Measurements from ENCODE around the gene ATP8B4. TPM values are rescaled to one million over a fixed set of nuclear protein-coding genes. Genes with fewer than 3 reads are reported as not detected.

The ATP8B4 gene
- total RNA-seq, 1 experiment from 2014 or later, result not detected

DNA sequence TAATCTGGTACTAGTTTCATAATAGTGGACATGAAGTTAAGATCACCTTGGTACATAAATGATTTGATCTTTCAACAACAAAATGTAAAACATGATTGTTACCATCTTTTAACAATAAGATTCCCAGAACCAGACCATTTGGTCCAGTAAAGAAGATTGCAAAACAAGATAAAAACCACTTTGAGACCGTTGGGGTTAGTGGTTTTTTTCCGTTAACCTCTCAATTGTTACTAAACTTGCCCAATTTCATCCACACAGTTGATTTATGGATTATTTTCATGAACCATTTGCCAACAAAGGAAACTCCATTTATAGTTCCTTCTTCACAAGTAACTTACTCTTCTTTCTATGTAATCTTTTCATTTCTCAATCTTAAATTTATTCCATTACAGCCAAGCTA, 53.8 kb downstream of the ATP8B4 start:
- no TSS peak for BruUV-seq (replicated peaks)
- Histone ChIP-seq H3K27me3 (ENCODE audit: control insufficient read depth, insufficient read depth, low read length) (no peaks in the 10 kb centered on the region), H3K36me3 (ENCODE audit: control insufficient read depth, insufficient read depth, low read length) (no peaks in the 10 kb centered on the region), H3K27ac (ENCODE audit: low read length) (no peak overlapping the region), H3K4me3 (ENCODE audit: low read depth in 2 of 2, low read length in 2 of 2) (no peak overlapping the region), H3K9me3 (ENCODE audit: control insufficient read depth, insufficient read depth, low read depth, low read length) (no peaks in the 10 kb centered on the region), H3K4me1 (ENCODE audit: control insufficient read depth, insufficient read depth, low read length) (no peaks in the 10 kb centered on the region)
- in situ Hi-C loops (cut with HindIII; ENCODE audit: low pct_unique_long_range_greater_than_20kb, low sequenced_read_pairs), result no loop called here
- TF ChIP-seq, protein P1, sequence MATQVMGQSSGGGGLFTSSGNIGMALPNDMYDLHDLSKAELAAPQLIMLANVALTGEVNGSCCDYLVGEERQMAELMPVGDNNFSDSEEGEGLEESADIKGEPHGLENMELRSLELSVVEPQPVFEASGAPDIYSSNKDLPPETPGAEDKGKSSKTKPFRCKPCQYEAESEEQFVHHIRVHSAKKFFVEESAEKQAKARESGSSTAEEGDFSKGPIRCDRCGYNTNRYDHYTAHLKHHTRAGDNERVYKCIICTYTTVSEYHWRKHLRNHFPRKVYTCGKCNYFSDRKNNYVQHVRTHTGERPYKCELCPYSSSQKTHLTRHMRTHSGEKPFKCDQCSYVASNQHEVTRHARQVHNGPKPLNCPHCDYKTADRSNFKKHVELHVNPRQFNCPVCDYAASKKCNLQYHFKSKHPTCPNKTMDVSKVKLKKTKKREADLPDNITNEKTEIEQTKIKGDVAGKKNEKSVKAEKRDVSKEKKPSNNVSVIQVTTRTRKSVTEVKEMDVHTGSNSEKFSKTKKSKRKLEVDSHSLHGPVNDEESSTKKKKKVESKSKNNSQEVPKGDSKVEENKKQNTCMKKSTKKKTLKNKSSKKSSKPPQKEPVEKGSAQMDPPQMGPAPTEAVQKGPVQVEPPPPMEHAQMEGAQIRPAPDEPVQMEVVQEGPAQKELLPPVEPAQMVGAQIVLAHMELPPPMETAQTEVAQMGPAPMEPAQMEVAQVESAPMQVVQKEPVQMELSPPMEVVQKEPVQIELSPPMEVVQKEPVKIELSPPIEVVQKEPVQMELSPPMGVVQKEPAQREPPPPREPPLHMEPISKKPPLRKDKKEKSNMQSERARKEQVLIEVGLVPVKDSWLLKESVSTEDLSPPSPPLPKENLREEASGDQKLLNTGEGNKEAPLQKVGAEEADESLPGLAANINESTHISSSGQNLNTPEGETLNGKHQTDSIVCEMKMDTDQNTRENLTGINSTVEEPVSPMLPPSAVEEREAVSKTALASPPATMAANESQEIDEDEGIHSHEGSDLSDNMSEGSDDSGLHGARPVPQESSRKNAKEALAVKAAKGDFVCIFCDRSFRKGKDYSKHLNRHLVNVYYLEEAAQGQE (IDR thresholded peaks at IDR 0.05; ENCODE audit: insufficient read depth in 1 of 2, low read depth in 2 of 2, low read length in 1 of 2), result no peak
- TF ChIP-seq TCF7L2 (IDR thresholded peaks at IDR 0.05; ENCODE audit: low read depth, low read length) (no peak), SIN3A (IDR thresholded peaks at IDR 0.05; ENCODE audit: borderline replicate concordance, insufficient read depth, low read depth, low read length) (no peak), POLR2AphosphoS5 (IDR thresholded peaks at IDR 0.05; ENCODE audit: low read depth, low read length) (no peak)
- TF ChIP-seq, protein P2, sequence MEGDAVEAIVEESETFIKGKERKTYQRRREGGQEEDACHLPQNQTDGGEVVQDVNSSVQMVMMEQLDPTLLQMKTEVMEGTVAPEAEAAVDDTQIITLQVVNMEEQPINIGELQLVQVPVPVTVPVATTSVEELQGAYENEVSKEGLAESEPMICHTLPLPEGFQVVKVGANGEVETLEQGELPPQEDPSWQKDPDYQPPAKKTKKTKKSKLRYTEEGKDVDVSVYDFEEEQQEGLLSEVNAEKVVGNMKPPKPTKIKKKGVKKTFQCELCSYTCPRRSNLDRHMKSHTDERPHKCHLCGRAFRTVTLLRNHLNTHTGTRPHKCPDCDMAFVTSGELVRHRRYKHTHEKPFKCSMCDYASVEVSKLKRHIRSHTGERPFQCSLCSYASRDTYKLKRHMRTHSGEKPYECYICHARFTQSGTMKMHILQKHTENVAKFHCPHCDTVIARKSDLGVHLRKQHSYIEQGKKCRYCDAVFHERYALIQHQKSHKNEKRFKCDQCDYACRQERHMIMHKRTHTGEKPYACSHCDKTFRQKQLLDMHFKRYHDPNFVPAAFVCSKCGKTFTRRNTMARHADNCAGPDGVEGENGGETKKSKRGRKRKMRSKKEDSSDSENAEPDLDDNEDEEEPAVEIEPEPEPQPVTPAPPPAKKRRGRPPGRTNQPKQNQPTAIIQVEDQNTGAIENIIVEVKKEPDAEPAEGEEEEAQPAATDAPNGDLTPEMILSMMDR (IDR thresholded peaks at IDR 0.05), result no peak
- intact Hi-C loops (cut with micrococcal nuclease; ENCODE audit: unreplicated experiment), result no loop called here
- POLR2A ChIA-PET, result no interaction called here
- DNase-seq (ENCODE audit: low read depth, low spot score) (no peak), ATAC-seq (no peak)
- CTCF ChIA-PET, result no interaction called here

DNA sequence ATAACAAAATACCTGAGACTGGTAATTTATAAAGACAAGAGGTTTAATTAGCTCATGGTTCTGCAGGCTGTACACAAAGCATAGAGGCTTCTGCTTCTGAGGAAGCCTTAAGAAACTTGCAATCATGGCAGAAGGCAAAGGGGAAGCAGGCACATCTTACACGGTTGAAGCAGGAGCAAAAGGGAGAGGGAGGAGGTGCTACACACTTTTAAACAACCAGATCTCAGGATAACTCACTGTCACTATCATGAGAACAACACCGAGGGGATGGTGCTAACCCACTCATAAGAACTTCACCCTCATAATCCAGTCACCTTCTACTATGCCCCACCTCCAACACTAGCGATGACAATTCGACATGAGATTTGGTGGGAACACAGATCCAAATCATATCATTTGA, 54.4 kb downstream of the ATP8B4 start:
- no peaks in the 10 kb centered on the region for H3K4me1 ChIP-seq (ENCODE audit: control insufficient read depth, insufficient read depth, low read length)
- in situ Hi-C loops (cut with HindIII; ENCODE audit: low pct_unique_long_range_greater_than_20kb, low sequenced_read_pairs) (no loop called here), intact Hi-C loops (cut with micrococcal nuclease; ENCODE audit: unreplicated experiment) (no loop called here)
- ChIA-PET POLR2A (no interaction called here), CTCF (no interaction called here)
- DNase-seq (ENCODE audit: low read depth, low spot score), result no peak
- no peak overlapping the region for H3K27ac ChIP-seq (ENCODE audit: low read length)
- no peak overlapping the region for H3K4me3 ChIP-seq (ENCODE audit: low read depth in 2 of 2, low read length in 2 of 2)
- no peaks in the 10 kb centered on the region for H3K36me3 ChIP-seq (ENCODE audit: control insufficient read depth, insufficient read depth, low read length)
- H3K9me3 ChIP-seq (ENCODE audit: control insufficient read depth, insufficient read depth, low read depth, low read length), result no peaks in the 10 kb centered on the region
- no TSS peak for BruUV-seq (replicated peaks)
- H3K27me3 ChIP-seq (ENCODE audit: control insufficient read depth, insufficient read depth, low read length), result no peaks in the 10 kb centered on the region
- no peak for ATAC-seq
- TF ChIP-seq, protein P2 (IDR thresholded peaks at IDR 0.05), result no peak
- TF ChIP-seq TCF7L2 (IDR thresholded peaks at IDR 0.05; ENCODE audit: low read depth, low read length) (no peak), SIN3A (IDR thresholded peaks at IDR 0.05; ENCODE audit: borderline replicate concordance, insufficient read depth, low read depth, low read length) (no peak)
- TF ChIP-seq, protein P1 (IDR thresholded peaks at IDR 0.05; ENCODE audit: insufficient read depth in 1 of 2, low read depth in 2 of 2, low read length in 1 of 2), result no peak

Measured in Panc1 (cell line).